NCI-H2107 treated with DMSO at 0.1 percent for 48 hours (cell line): Measurements from ENCODE around the gene RELT.
"Not testable (repeated sequence)": the region's sequence is repeated elsewhere in the genome, so short reads cannot be mapped to it uniquely, and the experiment has no call there.

ENCODE experiments used
- DNase-seq: peaks from one replicate; lab custom pipeline; 2025; ENCODE audit not compliant: unreplicated experiment; lab: John Stamatoyannopoulos, UW

RELT gene

DNA sequence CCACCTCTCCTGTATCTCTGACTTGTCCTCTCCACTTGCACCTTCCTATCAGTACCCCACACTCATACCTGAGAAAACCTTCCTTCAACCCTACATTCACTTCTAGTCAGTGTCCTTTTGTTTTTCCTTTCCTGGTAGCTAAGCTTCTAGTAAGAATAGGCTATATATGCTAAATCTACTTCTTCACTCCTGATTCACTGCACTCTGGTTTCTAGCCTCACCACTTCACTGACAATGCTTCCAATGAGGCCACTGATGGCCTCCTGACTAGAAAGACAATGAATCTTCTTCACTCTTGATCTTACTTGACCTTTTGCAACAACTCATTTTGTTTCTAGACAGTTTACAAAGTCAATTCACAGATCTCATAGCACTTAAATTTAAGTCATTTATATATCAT is 52.0 kb downstream of the RELT start:
- DNase-seq = no peak

DNA sequence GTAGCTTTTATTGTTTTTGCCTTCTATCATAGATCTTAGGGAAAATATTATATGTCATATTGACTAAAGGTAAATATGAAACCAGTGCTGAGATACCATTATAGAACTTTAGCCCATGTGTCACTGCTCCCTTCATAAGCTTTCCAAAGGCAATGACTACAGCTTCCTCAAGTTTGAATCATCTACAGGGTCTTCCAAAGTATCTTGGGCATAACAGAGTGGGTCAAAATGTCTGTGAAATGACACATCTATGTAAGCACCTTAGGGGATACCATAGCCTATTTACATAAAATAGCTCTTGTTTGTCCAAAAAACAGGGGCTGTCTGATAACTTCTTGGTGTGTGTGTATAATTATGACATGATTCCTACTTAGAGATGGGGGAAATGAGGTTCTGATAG is 52.5 kb downstream of the RELT start:
- no peak for DNase-seq

DNA sequence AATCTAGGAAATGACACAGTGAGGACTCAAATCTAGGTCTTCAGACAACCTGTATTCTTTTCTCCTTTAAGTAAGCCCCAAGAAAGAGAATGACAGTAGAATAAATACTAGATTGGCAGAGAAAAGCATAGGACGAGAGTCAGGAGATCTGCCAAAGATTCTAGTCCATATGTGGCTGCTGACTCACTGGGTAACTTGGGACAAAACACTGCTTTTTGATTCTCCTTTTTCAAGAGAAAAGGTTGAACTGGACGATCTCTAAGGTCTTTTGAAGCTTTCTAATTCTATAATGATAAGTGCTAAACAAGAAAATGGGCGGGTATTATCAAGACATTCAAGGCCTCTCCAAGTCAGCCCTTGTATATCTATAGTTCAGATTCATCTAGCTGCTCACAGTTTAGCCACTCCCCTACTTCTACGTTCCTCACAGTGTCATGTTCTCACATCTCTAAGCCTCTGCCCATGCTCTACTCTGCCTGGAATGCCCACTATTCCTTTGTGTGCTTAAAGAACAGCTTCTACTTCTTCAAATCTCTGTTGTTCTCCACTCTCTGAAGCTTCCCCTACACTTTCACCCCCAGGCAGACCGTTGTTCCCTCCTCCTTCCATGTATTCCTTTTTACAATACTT is 53.0 kb downstream of the RELT start:
- DNase-seq = no peak

DNA sequence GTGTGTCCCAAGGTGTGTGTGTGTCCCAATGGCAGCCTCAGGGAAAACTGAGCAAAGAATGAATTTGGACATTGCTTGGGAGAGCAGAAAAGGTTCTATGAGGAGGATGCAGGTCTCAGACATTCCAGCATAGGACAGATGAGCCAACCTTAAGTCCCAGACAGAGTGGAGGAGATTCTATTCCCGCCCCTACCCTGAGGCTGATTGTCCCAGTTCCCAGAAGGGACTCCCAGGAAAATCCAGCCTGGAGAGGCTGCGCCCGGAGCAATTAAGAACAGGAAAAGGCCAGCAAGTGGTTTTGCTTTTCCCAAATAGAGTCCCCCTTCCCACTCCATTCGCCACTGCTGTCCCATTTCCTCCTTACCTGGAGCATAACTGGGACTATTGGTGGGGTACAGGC is 54.1 kb downstream of the RELT start:
- no peak for DNase-seq

DNA sequence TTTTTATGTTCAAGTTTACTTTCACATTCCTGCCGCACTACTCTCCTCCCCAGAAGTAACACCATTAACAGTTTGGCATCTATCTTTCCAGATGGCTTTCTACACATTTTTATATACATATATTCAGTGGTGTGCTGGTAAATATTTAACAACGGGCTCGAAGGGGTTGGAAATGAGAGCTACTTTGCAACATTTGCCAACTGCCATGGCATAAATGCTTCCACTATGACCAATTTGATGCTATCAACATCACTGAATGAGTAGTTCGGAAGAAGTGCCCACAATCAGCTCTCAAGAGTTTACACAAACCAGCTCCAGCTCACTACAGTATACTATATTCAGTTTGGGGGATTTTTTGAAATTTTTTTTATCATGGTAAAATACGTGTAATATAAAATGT is 55.2 kb downstream of the RELT start:
- DNase-seq = no peak

DNA sequence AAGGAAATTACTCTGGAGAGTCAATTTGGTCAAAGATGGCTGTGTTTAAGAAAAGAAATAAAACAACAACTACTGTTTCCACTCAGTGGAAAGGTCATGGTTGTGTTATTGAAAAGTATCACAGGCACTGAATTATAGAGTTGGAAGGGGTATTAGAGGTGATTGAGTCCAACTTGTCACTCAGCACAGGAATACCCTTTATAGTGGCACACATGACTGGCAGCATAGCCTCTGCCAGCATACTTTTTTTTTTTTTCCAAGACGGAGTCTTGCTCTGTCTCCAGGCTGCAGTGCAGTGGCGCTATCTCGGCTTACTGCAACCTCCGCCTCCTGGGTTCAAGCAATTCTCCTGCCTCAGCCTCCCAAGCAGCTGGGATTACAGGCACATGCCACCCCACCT is 60.7 kb downstream of the RELT start:
- not testable (repeated sequence) for DNase-seq

DNA sequence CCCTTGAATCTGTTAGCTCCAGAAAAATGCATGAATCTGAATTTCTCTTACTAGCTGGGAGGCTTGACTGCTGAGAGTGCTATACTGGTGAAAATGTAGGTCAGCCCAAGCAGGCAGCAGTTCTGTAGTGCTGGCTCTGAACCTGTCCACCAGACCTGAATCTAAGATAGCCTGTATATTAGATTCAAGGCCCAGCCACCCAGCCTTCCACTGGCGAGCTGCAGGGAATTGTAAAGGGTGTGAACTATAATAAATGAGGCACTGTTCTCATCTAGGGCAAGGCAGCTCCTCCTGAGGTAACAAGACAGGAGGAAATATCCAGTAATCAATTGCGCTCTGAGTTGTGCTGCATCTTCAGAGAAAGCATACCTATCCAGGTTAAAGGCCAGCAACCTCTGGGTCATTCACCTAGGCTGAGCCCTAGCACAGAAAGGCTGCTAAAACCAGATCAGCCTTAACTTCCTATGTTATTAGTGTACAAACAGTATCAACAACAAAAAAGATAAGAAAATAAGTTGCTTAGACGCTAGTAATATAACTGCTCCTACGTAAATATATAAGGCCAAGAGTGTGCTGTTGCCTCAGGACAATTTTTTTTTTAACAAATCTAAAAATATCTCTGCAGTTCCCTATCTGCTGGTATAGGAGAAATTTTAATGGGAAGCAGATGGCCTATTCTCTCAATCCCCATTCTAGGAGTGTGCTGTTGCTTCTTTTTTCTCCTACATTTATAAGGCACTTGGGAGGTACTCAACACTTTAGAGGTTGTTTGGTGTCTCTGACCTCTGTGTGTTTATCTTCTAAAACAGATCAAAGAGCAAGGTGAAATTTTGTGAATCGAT is 63.0 kb downstream of the RELT start:
- DNase-seq = no peak

DNA sequence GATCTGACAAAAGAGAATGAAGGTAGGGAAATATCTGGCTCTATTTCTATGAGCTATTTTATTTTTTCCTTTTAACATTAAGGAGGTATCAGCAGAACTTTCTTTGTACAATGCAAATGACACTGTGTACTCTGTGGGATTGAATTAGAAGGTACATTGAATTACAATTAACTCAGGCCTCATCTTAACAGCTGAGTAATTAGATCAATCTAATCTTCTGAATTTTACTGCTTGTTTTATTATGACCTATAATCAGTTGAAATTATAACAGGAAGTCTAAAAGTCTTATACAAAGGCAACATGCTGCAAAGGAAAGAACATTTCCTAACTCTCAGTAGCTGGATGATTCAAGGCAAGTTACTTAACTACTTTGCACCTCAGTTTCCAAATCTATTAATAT is 69.8 kb downstream of the RELT start:
- no peak for DNase-seq

DNA sequence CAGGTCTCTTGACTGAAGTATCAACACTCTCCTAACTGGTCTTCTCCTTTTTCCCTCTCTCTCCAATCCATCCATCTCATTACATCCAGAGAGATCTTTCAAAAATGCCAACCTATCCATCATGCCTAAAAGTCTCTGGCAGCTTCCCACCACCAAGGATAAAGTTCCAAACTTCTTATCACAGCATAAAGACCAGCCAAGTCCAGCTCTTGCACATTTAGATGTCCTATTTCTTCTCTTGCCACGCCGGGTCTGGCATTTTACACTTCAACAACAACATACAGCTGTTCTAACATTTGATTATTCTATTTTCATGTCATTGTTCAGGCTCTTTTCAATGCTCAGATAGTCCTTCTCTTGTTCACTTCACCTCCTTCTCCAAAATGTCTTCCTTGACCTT is 70.6 kb downstream of the RELT start:
- DNase-seq = no peak
